ENCODE results near the gene MYO15A.
A peak's percentile ranks its signal among the peaks of the same experiment; 100 is the strongest.

The MYO15A gene

DNA sequence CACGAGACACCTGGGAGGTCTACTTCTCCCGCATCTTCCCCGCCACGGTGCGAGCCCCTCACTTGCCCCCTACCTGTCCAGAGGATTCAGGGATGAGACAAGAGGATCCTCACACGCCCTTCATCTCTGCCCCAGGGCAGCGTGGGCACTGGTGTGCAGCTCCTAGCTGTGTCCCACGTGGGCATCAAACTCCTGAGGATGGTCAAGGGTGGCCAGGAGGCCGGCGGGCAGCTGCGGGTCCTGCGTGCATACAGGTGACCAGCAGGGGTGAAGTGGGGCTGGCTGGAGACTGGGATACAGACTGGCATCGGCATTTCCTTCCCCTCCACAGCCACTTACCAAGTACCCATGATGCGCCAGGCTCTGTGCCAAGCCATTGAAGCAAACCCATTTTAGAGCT, 46.6 kb downstream of the MYO15A start:
- H3K4me3 ChIP-seq (ENCODE audit: low read length): no peak overlapping the region
- TF ChIP-seq ZNF274 (IDR thresholded peaks at IDR 0.05; ENCODE audit: low read depth, low read length): no peak

DNA sequence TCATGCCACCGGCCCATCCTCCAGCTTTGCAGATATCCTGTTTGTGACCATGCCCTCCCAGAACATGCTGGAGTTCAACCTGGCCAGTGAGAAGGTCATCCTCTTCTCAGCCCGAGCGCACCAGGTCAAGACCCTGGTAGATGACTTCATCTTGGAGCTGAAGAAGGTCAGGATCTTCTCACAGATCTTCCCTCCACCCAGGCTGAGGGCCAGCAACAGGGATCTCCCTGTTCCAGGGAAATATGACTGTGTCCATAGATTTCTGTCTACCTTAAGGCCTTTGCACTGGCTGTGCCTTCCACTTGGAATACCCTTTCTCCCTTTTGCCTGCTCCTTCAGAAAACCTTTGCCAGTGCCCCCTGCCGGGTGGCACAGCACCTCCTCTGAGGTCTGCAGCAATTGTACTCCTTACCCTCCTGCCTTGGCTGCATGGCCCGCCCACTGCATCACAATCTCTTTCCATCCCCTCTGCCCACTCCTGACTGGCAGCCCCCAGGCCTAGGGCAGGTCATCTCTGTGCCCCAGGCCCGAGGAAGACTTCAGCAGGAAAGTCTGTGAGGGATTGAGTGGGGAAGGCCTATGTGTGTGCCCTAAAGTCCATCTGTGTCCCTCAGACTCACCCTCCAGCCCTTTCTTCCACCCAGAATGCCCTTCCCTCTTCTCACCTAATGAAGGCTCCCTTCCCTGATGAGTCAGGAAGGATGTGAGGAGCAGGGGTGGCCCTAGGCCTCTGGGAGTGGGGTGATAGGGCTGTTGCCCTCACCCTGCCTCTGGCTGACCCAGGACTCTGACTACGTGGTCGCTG, 47.8 kb downstream of the MYO15A start:
- no peak overlapping the region for H3K4me3 ChIP-seq (ENCODE audit: low read length)
- no peak for TF ChIP-seq ZNF274 (IDR thresholded peaks at IDR 0.05; ENCODE audit: low read depth, low read length)

DNA sequence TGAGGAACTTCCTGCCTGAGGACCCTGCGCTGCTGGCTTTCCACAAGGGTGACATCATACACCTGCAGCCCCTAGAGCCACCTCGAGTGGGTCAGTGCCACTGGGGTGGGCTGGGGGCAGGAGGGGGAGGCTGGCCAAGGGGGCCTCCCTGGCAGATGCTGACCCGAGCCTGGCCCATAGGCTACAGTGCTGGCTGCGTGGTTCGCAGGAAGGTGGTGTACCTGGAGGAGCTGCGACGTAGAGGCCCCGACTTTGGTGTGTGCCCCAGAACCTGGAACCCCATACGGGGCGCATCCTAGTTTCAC, 48.4 kb downstream of the MYO15A start:
- H3K4me3 ChIP-seq (ENCODE audit: low read length): no peak overlapping the region
- no peak for TF ChIP-seq ZNF274 (IDR thresholded peaks at IDR 0.05; ENCODE audit: low read depth, low read length)

DNA sequence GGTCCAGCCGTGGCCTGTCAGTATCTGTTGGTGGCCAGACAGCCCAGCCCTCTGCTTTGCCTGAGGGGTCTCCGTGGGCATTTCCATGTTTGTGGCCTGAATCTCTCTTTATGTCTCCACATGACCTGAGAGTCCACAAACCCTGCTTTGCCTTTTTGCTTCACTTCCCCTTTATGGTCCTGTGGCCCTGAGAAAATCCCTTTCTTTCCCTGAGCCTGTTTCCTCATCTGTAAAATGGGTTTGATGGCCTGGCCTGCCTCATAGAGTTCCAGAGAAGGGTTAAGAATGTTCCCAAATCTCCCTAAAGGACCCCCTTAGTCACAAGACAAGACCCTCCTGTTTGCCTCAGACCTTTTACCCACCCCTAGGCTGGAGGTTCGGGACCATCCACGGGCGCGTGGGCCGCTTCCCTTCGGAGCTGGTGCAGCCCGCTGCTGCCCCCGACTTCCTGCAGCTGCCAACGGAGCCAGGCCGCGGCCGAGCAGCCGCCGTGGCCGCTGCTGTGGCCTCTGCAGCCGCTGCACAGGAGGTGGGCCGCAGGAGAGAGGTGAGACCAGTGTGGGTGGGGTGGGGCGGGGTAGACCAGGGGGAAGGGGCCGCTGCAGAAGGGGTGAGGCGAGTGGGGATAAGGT, 48.9 kb downstream of the MYO15A start:
- H3K4me3 ChIP-seq (ENCODE audit: low read length): no peak overlapping the region
- TF ChIP-seq ZNF274 (IDR thresholded peaks at IDR 0.05; ENCODE audit: low read depth, low read length): no peak

DNA sequence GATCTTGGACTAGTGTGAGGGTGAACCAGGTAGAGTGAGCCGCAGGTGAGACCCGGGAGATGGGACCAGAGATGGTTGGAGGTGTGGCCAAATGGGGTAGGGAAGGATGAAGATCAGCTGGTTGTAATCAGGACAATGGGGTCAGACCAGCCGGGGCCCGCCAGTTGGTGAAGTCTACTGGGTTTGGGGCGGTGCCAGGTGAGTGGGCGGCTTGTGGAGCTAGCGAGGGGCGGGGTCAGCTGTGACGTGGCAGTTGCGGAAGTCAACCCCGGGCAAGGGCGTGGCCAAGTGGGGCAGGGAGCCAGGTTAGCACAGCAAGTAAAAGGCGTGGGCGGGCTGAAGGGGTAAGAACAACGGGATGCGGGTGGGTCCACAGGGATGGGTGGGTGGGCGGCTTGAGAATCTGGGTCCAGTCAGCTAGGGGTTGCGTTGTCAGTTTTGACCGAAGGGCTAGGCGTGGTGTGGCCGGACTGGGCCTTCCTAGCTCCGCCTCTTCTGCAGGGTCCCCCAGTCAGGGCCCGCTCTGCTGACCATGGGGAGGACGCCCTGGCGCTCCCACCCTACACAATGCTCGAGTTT, 49.6 kb downstream of the MYO15A start:
- TF ChIP-seq ZNF274 (IDR thresholded peaks at IDR 0.05; ENCODE audit: low read depth, low read length): no peak
- peak overlapping the region; percentile 46; the same call in 1 of the 2 replicates for H3K4me3 ChIP-seq (ENCODE audit: low read length)

DNA sequence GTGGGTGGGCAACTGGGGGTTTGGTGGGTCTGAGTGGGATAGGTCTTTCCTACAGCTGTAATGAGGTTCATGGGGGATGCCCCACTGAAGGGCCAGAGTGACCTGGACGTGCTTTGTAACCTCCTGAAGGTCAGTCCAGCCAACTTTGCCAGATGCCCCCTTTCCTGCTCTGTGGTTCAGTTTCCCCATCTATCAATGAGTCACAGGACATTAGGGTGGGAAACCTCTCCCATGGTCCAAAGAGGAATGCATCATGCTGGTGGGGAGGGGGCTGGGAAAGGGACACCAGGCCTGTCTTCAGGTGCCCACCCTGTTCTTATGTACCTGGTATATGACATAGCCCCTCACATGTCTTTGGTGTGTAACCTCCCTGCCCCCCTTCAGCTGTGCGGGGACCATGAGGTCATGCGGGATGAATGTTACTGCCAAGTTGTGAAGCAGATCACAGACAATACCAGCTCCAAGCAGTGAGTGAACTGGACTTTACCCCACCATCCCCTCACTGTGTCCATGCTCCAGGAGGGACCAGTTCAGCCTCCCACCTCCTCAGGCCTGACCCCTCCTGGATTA, 51.1 kb downstream of the MYO15A start:
- H3K4me3 ChIP-seq (ENCODE audit: low read length): no peak overlapping the region
- no peak for TF ChIP-seq ZNF274 (IDR thresholded peaks at IDR 0.05; ENCODE audit: low read depth, low read length)

DNA sequence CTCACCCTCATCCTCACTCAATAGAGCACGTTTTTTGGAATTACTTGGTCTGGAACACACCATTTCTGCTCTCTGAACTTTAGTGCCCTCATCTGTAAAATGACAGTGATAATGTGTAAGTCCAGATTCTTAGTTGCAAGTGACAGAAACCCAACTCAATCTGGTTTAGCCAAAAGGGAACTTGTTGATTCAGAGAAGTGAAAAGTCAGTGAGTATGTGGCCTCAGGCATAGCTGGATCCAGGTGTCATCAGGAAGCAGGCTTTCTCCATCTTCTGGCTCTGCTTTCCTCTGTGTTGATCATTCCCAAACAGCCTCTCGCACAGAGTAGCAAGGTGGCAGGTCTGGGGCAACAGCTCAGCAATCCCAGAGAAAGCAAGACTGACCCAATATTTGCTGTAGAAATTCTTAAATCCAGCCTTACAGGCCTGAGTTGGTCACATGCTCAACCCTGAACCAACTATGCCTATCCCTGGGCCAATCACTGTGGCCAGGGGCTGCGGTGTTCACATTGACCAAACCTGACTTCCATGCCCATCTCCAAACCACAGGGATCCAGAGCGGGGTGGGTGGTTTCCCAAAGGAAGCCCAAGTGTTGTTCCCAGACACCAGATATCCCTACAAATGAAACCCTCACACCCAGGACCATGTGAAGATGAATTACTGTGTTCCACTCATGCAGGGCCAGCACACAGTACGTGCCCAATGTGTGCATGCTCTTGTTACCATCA, 51.7 kb downstream of the MYO15A start:
- no peak for TF ChIP-seq ZNF274 (IDR thresholded peaks at IDR 0.05; ENCODE audit: low read depth, low read length)
- no peak overlapping the region for H3K4me3 ChIP-seq (ENCODE audit: low read length)

DNA sequence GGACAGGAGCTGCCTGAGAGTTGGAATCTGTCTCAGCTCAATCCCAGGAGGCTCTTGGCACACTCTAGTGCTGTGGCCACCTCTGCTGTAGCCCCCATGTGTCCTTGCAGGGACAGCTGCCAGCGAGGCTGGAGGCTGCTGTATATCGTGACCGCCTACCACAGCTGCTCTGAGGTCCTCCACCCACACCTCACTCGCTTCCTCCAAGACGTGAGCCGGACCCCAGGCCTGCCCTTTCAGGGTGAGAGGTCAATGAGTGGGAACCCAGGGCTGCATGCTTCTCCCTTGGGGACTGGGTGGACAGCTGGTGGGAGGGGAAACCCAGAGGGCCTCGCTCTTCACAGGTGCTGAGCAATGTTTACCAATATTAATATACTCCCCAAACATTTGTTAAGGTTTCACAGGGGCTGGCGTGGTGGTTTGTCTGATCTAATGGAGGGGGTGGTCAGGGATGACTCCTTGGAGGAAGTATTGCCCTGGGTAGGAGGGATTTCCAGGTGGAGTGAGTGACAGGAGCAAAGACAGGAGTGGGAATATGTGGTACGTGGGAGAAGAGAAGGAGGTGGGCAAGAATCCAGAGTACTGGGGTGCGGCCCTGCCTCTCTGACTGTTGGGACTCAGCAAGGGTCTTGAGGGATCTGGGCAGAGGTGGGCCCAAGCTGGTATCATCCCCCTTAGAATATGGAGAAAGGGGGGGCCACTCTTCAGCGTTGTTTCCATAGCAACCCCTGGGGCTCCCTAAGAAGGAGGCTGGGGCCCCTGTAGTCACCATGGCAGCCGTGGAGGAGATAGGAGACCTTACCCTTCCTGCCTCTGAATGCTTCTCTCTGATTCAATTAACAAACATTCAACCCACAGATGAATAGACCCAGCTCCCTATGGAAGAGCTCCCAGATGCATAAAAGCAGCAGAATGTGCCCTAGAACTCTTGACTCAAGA, 52.9 kb downstream of the MYO15A start:
- no peak overlapping the region for H3K4me3 ChIP-seq (ENCODE audit: low read length)
- no peak for TF ChIP-seq ZNF274 (IDR thresholded peaks at IDR 0.05; ENCODE audit: low read depth, low read length)

DNA sequence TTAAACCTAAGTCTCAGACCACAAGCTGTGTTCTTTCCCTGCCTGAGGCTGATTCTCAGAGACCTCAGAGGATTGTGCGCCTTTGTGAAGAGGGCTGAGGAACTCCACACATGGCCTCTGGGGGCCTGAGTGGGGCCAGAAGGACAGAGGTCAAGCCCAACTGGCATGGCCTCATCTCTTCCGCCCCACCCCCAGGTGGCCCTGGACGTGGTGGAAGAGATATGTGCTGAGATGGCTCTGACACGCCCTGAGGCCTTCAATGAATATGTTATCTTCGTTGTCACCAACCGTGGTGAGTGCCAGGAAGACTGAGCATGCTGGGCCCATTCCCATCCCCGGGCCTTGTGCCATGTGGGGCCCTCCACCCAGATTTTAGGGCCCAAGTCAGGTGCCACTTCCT, 55.0 kb downstream of the MYO15A start:
- TF ChIP-seq ZNF274 (IDR thresholded peaks at IDR 0.05; ENCODE audit: low read depth, low read length): no peak
- no peak overlapping the region for H3K4me3 ChIP-seq (ENCODE audit: low read length)

DNA sequence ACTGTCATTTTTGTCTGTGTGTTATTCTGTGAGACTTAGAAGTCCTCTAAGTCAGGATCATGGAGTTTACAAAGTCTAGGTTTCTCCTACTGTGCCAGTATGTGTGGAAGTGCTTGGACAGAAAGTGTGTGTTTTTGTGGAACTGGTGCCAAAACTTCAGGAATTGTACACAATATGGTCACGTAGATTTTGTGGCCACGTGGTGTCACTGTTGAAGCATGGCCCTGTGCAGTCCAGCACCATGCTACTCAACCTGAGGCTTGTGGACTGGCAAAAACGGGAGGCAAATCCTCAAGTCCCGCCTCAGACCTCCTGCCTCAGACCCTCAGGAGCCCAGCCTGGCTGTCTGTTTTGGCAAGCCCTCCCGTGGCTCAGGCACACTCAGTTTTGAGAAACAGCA, 58.3 kb downstream of the MYO15A start:
- TF ChIP-seq ZNF274 (IDR thresholded peaks at IDR 0.05; ENCODE audit: low read depth, low read length): no peak
- no peak overlapping the region for H3K4me3 ChIP-seq (ENCODE audit: low read length)

DNA sequence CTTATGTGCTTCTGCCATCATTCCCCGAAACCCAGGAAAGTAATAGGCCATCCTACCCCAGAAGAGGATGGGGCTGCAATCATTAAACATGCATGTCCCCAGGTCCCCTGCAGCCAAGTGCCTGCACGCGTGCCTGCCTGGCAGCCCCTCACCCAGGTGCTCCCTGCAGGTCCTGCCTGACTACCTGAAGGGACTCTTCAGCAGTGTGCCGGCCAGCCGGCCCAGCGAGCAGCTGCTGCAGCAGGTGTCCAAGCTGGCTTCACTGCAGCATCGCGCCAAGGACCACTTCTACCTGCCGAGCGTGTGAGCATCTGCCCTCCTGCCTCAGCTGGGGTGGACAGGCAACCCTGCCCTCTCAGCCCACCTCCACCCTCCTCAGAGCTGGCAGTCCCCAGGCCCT, 58.9 kb downstream of the MYO15A start:
- no peak for TF ChIP-seq ZNF274 (IDR thresholded peaks at IDR 0.05; ENCODE audit: low read depth, low read length)
- no peak overlapping the region for H3K4me3 ChIP-seq (ENCODE audit: low read length)

DNA sequence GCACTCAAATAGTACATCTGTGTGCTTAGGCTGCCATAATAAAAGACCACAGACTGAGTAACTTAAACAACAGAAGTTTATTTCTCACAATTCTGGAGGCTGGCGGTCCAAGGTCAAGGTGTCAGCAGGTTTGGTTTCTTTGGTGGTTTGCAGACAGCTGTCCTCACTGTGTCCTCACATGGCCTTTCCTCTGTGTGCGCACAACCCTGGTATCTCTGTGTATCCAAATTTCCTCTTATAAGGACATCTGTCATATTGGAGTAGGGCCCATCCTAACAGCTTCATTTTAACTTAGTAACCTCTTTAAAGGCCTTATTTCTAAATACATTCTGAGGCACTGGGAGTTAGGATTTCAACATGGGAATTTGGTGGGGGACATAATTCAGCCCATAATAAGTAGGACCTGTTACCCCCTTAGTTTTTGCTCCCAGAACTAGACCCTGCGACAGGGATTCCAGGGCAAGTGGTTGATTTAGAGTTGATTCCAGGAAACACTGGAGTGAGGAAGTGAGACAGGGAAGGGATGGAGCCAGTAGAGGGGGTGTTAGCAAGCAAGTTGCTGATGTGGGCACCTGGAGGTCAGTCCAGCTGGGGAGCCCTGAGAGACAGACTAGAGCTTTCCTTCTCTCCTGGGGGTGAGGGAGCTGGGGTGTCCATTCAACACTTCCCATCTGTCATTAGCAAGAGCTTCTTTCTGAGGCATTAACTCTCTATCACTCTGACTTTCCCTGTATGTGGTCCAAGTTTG, 64.1 kb downstream of the MYO15A start:
- no peak for TF ChIP-seq ZNF274 (IDR thresholded peaks at IDR 0.05; ENCODE audit: low read depth, low read length)
- no peak overlapping the region for H3K4me3 ChIP-seq (ENCODE audit: low read length)

DNA sequence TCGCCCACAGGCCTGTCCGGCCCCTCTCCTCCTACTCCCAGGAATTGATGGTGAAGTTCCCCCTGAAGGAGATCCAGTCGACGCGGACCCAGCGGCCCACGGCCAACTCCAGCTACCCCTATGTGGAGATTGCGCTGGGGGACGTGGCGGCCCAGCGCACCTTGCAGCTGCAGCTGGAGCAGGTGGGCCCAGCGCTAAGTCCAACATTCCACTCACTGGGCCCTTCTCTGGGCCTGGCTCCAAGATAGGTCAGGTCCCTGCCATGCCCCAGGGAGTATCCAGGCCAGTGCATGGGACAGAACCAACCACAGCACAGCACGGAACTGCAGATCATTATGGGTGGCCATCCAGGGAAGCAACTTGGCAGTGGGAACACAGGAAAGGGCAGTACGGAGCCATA, 65.2 kb downstream of the MYO15A start:
- H3K4me3 ChIP-seq (ENCODE audit: low read length): no peak overlapping the region
- no peak for TF ChIP-seq ZNF274 (IDR thresholded peaks at IDR 0.05; ENCODE audit: low read depth, low read length)

Measured in GM08714 (cell line).